ENCODE results near the gene VWC2L.

The VWC2L gene

GRCh38 chr2:214410918-214411554 is at the start of gene VWC2L:
TSS of gene VWC2L (plus strand) at chr2:214411054. CDS start at chr2:214414194, 3,140 bp downstream.
- no peak for DNase-seq

GRCh38 chr2:214361116-214361515 is 49.7 kb upstream of the VWC2L start:
- DNase-seq, result no peak

GRCh38 chr2:214365549-214365948 is 45.3 kb upstream of the VWC2L start:
- DNase-seq, result no peak

- no peak for DNase-seq
These were observed 43.7 kb upstream of the VWC2L start for GRCh38 chr2:214367171-214367570.

GRCh38 chr2:214376618-214377285 is 34.1 kb upstream of the VWC2L start:
- no peak for DNase-seq

GRCh38 chr2:214377286-214377624 is 33.6 kb upstream of the VWC2L start:
- no peak for DNase-seq

- no peak for DNase-seq
These were observed 32.3 kb upstream of the VWC2L start for GRCh38 chr2:214378455-214379103.

GRCh38 chr2:214379227-214379626 is 31.6 kb upstream of the VWC2L start:
- DNase-seq, result no peak

GRCh38 chr2:214380681-214381080 is 30.2 kb upstream of the VWC2L start:
- DNase-seq, result no peak

- DNase-seq, result no peak
These were observed 28.6 kb upstream of the VWC2L start for GRCh38 chr2:214382229-214382628.

GRCh38 chr2:214386720-214387119 is 24.1 kb upstream of the VWC2L start:
- DNase-seq, result no peak

- no peak for DNase-seq
These were observed 21.5 kb upstream of the VWC2L start for GRCh38 chr2:214389334-214389733.

GRCh38 chr2:214393796-214394195 is 17.1 kb upstream of the VWC2L start:
- DNase-seq, result no peak

- DNase-seq, result no peak
These were observed 15.8 kb upstream of the VWC2L start for GRCh38 chr2:214395040-214395439.

- no peak for DNase-seq
These were observed 9.3 kb upstream of the VWC2L start for GRCh38 chr2:214401580-214401979.

- no peak for DNase-seq
These were observed 602 bp upstream of the VWC2L start for GRCh38 chr2:214410128-214410775.

GRCh38 chr2:214412679-214413078 is 1.8 kb downstream of the VWC2L start:
- no peak for DNase-seq

GRCh38 chr2:214436470-214436869 is 25.6 kb downstream of the VWC2L start:
- DNase-seq, result no peak

GRCh38 chr2:214450118-214450894 is 39.5 kb downstream of the VWC2L start:
- no peak for DNase-seq

GRCh38 chr2:214451516-214452275 is 40.8 kb downstream of the VWC2L start:
- no peak for DNase-seq

GRCh38 chr2:214465363-214466146 is 54.7 kb downstream of the VWC2L start:
- no peak for DNase-seq

Data from bone marrow (tissue), 2 donors.